DOHH2 (cell line): ENCODE data around the gene UCHL3.

ENCODE experiments used
- CTCF ChIP-seq: fragments of 200-600 bp; sonication (generic); IDR thresholded peaks from one replicate; pipeline ENCODE4 v1.5.1; 2014; ENCODE audit warnings: antibody characterized with exemption, mild to moderate bottlenecking, low read depth, low read length; ENCODE audit not compliant: poor library complexity, severe bottlenecking
- EZH2phosphoT487 ChIP-seq: fragments of 200-600 bp; sonication (generic); IDR thresholded peaks from 2 replicates; pipeline ENCODE4 v1.6.1; 2017; ENCODE audit warnings: borderline replicate concordance, mild to moderate bottlenecking, antibody characterized with exemption, low read length, moderate library complexity, mixed read lengths

- TF ChIP-seq CTCF (no peak), EZH2phosphoT487 (no peak)
Observed at GRCh38 chr13:75636436-75637180, 87.0 kb downstream of the UCHL3 start.
